ENCODE results near the gene SLC9A3.

The SLC9A3 gene

GRCh38 chr5:505951-506525, 18.2 kb downstream of the SLC9A3 start:
- DNase-seq (ENCODE audit: low read depth): no peak

DNA sequence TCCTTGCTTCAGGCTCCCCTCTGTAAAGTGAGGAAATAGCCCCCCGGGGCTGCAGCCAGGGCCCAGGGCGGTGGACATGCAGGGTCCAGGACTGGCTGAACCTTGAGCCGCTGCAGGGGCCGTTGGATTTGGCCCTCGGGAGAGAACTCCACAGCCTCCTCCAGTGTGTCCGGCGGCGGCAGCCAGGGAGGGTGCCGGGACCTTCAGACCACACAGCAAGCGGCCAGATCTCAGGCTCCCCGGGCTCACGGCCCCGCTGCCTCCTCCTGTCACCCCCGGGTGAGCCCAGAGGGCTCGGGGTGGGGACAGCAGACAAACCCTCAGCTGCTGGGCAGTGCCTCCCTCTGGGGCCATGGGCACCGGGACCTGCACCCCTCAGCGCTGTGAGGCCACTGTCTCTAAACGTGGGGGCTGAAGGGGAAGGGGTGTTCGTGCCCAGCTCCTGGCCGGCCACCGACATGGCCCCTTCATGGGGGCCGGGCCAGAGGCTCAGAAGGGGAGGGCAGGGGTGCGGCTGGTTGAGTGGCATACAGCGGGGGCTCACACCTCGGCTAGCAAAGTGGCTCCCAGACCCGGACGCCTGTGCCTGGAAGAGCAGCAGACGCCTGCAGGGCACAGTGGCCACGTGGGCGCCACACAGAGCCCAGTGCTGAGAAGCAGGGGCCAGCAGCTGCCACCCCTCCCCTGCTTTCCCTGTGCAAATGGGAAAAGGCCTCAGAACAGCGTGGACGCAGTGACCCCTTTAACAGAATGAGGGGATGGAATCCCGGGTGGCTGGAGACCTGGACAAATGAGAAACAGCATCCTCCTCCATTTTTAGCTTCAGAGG, 19.7 kb downstream of the SLC9A3 start:
- no peak for DNase-seq (ENCODE audit: low read depth)

DNA sequence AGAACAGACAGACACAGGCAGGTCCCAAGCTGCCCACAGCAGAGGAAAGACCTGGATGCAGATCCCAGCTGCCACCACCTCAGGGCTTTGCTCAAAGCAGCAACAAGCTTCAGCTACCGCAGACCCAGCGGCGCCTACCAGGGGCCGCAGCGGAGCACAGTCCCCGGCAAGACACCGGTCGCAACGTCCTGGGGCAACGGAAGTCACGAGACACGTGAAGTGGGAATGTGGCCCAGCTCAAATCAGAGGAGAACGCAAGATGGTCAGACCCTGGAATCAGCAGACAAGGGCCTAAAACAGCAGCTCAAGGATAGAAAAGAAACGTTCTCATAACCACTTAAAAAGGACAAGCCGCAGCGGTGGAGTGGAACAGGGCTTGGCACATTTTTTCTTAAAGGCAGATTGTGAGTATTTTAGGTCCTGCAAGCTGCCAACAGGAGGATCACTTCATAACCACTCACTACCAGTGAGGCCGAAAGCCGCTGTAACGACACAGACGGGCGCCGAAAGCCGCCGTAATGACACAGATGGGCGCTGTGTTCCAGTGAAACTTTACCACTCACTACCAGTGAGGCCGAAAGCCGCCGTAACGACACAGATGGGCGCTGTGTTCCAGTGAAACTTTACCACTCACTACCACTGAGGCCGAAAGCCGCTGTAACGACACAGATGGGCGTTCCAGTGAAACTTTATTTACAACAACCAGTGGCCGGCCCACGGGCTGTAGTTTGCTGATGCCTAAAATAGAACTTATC, 21.7 kb downstream of the SLC9A3 start:
- no peak for DNase-seq (ENCODE audit: low read depth)

GRCh38 chr5:501831-502184, 22.4 kb downstream of the SLC9A3 start:
- no peak for DNase-seq (ENCODE audit: low read depth)

DNA sequence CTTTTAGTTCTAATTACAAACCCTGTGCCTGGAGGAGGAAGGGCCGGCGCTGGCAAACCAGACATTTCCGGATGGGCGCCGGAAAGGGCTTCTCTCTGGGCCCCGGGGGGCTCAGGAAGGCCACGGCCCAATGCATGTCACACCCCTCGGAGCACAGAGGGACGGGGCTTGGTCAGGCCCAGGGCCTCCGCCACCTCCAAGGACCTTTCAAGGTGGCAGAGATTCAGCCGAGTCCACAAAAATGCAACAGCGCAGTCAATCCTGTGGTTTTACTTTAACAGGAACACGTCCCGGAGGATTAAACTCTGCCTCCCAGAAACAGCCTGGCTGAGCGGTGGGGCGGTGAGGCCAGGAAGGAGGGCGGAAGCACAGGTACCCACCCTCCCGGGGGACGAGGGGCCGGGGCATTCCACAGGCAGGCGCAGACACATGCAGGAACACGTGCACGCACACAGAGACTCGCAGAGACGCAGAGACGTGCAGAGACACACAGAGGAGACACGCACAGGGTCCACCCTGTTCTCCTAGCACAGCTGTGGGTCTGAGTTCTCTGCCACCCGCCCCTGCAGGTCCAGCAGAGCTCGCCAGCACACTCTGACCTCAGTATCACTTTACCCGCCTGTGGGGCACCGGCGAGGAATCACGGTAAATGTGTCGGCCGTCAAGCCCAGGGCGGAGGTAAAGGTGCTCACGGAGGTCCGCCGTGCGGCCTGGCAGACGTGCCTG, 23.0 kb downstream of the SLC9A3 start:
- DNase-seq (ENCODE audit: low read depth): no peak

GRCh38 chr5:500491-500890, 23.8 kb downstream of the SLC9A3 start:
- no peak for DNase-seq (ENCODE audit: low read depth)

GRCh38 chr5:499233-500209, 24.7 kb downstream of the SLC9A3 start:
- no peak for DNase-seq (ENCODE audit: low read depth)

DNA sequence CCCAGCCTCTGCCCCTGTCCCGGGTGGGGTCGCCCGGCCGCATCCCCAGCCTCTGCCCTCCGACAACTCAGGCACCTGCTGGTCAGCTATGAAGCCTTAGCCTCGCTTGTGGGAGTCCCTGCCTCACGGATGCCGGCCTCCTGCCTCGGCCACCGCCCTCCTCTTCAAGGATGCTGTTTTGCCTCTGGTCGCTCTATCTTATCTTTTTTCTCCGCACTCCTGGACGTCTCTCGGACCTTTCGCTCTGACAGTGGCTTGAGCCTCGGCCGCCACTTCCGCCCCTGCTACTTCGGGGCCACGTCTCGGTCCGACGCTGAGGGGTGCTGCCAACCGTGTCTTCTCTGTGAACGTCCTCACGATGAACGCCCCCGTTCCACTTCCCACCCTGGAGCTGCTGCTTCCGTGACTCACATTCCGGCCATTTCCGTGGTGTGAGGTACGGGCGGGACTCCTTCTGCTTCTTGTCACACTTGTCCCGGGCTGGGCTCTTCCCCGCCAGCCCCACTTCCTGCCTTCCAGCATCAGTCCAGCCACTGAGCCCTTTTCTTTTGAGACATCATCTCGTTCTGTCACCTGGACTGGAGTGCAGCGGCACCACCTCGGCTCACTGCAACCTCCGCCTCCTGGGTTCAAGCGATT, 26.3 kb downstream of the SLC9A3 start:
- DNase-seq (ENCODE audit: low read depth): no peak

DNA sequence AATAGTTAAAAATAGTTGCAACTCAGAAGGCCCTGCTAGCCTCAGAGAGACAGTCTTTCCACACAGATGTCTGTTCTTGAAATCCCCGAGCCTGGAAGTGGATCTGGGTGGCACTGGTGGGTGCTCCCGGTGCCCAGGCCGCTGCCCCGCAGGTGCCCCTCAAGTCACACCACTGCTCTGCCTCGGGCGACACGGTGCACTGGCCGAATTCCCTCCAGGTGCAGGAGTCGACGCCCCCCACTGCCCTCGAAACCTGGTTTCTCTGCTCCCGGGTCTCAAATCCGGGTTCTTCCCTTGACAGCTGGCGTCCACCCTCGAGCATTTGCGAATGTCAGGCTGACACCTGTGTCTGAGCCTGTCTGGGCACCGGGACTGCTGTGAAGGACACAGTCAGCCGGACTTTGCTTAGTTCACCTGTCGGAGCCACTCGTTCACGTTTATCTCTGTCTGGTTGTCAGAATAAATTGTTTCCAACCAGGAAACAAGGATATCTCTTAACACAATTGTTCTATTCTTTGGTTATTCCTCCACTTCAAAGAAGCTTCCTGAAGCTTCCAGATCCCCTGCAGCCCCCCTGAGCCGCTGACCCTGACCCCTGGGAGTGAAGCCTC, 27.1 kb downstream of the SLC9A3 start:
- no peak for DNase-seq (ENCODE audit: low read depth)

DNA sequence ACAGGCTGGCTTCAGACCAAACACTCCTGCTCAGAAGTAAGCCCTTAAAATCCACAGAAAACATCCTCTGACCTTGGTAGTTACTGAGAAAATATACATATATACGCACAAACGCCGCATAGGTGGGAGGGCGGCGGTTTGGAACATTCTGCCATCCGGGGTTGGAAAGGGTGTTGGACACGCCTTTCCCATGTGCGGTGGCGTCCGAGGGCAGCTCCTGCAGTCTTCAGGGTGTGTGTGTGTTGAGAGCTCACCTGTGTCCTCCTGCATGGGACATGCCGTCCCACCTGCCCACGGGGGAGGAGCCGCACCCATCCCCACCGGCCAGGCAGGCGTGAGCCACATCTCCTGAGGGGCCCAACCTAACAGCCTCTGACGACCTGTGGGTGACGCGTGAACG, 28.2 kb downstream of the SLC9A3 start:
- DNase-seq (ENCODE audit: low read depth): no peak

DNA sequence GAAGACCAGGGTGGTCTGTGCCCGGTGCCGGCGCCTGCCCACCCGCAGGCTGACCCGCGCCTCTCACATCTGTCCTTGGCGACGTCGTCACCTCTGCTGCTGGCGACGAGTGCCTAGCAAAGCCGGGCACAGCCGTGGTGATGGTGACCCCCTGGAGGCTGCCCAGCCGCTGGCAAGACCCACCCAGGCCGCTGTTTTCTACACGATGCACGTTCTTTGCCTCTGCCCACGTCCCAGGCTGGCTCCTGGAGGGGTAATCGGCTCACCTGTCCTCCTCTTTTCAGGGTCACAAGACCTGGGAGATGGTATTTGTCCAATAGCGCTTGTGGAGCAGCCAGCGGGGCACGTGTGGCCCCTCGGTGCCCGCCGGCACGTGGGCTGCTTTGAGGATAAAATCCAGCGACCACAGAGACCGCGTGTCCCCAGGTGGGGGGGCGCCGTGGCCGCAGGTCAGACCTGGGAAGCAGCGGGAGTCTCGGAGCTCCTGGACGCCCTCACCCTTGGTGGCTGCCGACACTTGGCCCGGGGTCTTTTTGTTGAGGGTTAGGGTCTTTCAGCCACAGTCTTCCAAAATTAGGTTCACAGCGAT, 29.5 kb downstream of the SLC9A3 start:
- DNase-seq (ENCODE audit: low read depth): no peak

DNA sequence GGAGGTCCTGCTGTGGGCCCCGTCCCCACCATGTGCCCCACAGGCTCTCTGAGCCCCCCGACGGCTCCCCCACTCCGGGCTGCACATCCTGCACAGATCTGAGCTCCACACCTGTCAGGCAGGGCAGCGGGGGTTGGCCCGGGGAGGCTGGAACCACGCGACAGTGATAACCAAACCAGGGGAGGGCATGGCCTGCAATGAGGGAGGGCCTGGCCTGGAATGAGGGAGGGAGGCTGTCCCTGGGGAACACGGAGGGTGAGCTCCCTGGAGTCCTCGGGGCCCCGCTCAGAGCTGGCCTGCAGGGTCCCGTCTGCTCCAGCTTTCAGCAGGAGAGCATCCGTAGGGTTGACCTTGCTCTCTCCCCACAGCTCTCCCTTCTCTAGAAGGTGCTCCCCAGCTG, 30.5 kb downstream of the SLC9A3 start:
- DNase-seq (ENCODE audit: low read depth): no peak

- no peak for DNase-seq (ENCODE audit: low read depth)
Measured at GRCh38 chr5:493119-493701, 31.0 kb downstream of the SLC9A3 start.

DNA sequence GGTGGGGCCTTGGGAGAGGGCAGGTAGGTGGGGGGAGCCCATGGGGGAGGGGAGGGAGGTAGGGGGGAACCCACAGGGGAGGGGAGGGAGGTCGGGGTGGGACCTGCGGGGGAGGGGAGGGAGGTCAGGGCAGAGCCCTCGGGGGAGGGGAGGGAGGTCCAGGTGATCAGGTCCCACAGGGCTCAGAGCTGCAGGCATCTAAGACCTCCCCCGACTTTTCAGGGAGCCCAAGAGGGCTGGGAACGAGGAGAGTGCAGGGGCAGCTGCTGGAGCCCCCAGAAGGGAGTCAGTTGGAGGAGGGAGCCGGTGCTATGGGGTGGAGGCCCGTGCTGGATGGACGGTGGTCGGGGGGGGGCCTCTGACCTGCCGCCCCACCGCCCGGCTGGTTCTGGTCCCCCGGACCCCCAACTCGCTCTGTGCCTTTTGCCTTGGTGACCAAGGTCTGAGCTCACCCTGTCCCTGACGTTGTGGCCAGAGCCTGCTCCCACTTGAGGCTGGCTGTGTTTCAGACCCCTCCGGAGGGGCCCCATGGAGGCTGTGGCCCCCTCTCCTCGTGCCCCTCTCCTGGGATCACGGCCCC, 31.8 kb downstream of the SLC9A3 start:
- DNase-seq (ENCODE audit: low read depth): no peak

DNA sequence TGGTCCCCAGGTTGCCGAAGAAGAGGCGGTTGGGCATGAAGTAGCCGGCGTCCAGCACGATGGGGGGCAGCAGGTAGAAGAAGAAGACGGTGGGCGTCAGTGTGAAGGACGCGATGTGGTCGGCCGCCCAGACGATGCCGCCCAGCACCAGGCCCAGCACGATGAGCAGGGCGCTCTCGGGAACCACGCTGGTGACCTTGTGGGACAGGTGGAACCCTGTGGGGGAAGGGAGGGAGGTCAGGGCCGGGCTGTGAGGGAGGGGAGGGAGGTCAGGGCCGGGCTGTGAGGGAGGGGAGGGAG, 32.4 kb downstream of the SLC9A3 start:
- DNase-seq (ENCODE audit: low read depth): no peak

DNA sequence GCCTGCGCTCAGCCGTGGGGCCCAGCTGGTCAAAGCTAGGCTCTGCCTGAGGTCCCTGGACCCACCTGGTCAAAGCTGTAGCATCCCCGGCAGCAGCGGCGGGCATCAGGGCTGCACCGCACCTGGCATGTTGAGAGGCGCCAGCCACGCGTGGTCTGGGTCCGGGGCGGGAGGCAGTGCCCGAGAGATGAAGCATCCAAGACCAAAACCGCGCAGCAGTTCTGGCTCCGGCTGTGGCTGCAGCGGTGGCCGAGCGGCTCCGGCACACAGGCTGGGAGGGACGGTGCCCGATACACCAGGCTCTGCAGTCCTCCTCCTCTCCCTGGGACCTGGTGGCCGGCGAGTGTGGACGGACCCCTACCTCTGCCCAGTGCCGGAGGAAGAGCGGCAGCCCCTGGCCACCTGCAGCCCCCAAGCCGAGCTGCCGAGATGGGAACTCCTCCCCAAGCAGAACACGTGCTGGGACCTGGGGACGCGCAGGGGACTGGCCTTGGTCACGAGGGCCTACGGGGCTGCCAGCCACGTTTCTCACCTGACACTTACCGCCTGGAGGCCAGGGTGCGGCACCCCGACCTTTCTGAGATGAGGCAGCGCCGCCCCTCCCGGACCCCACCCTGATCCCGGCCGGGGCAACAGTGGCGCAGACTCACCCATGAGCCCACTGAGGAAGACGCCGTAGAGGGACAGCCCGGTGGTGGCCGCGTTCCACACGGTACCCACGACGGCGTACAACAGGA, 33.0 kb downstream of the SLC9A3 start:
- DNase-seq (ENCODE audit: low read depth): no peak

DNA sequence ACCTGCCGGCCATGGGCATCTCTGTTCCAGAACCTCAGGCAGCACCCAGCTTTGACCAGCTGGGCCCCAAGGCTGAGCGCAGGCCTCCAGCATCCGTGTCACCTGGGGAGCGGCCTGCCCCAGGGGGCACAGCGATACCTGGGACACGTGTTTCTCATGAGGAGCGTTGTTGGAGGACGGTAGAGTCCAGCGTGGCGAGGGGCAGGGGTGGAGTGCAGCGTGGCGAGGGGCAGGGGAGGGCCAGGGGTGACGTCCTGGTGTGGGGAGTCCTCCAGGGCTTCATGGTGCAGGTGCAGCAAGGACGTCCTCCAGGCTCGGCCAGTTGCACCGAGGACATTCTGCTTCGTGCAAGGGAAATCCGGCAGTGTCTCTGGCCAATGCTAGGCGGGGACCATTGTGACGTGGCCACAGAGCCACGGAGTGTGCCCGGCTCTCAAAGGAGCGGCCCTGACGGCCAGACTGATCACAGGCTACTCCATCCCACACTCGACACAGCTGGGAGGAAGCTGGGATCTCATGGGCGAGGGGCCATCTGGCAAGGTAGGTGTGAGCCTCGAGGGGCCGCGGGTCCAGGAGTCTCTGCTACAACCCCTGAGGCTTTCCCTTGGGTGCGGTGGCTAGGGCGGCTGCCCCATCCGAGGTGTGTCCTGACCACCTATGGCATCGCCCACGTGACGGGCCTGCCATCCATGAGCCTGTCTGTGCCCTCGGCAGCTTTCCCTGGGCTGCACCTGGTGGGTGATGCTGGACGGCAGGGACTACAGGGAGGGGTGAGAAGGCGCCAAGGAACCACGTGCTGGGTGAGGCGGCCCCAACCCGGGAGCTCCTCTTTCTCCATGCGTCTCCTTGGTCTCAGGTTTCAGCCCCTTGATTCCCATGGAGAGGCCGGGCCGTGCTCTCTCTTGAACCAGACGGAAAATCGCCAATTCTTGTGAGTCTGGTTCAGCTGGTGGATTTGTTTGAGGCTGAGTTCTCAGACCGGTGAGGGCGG, 33.8 kb downstream of the SLC9A3 start:
- DNase-seq (ENCODE audit: low read depth): no peak

- DNase-seq (ENCODE audit: low read depth): no peak
Measured at GRCh38 chr5:489689-490080, 34.6 kb downstream of the SLC9A3 start.

Measured in CMK (cell line).